A549 treated with dexamethasone at 1 μM for 4 hours (cell line): ENCODE results near the gene BACE1-AS. TPM values are rescaled to one million over a fixed set of nuclear protein-coding genes. Genes with fewer than 3 reads are reported as not detected.

Source experiments
- total RNA-seq: library from RNA; stranded (reverse); fragments of 200-300 nt; extraction: Qiagen RNA extraction; gene quantifications from 5 replicates; pipeline ENCODE4 v1.2.3, GENCODE V29; 2022

Gene BACE1-AS
- 2.5 to 3.2 TPM (median 2.7 TPM) in 5 replicates for total RNA-seq

DNA sequence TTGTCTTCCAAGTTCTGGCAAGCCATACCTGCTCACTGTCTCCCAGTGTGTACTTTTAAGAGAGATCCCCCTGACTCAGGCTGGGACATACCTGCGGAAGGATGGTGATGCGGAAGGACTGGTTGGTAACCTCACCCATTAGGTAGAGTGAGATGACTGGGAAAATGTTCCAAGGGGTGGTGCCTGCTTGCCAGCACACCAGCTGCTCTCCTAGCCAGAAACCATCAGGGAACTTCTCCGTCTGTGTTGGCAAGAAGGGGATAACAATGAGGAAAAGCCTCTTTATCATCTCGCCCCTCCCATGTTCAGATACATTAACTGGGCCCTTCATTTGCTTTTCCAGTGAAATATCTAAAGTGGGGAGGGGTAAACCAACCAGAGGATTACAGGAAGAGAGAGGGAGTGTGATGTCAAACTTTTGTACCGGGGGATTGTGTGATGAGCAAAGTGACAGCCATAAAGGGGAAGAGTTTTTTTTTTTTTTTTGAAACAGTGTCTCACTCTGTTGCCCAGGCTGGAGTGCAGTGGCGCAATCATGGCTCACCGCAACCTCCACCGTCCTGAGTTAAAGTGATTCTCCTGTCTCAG is at the start of gene BACE1-AS:
TSS of gene BACE1-AS (plus strand) at position 538 of the 588 bp plus-strand sequence.

DNA sequence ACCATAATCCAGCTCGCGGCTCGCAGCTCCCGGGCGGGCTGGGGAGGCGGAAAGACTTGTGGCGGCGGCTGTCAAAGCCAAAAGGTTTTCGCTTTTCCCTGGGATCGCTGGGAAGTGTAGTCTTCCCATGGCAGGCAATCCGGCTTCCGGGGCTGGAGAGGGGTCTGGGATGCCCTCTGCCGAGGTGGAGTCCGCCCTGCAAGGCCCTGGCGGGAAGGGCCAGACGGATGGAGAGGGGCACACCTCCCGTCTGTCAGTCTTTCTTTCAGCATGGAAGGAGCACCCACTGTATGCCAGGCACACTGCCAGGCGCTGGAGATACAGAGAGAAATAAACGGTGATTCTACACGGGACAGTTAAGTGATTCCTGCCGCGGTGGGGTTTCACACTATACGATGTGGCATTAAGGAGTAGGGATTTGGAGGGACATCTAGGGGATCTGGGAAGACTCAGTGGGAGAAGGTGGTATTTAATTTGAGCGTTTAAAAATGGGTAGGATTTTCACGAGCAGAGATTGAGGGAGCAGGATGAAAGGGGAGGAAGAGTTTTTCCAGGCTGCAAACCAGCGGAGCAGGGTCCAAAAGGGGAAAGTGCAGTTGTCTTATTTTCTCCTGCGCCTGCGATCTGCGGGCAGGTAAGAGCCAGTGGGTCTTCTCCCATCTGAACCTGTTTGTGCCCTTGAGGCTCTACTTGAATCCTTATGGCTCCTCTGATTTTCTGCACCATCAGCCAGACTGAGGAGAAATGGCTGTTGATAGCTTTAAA is 25.2 kb downstream of the BACE1-AS start, which contains the start of gene BACE1:
TSS of gene BACE1 (minus strand) at position 60 of the 765 bp plus-strand sequence. CDS start 461 bp downstream, outside the sequence.

DNA sequence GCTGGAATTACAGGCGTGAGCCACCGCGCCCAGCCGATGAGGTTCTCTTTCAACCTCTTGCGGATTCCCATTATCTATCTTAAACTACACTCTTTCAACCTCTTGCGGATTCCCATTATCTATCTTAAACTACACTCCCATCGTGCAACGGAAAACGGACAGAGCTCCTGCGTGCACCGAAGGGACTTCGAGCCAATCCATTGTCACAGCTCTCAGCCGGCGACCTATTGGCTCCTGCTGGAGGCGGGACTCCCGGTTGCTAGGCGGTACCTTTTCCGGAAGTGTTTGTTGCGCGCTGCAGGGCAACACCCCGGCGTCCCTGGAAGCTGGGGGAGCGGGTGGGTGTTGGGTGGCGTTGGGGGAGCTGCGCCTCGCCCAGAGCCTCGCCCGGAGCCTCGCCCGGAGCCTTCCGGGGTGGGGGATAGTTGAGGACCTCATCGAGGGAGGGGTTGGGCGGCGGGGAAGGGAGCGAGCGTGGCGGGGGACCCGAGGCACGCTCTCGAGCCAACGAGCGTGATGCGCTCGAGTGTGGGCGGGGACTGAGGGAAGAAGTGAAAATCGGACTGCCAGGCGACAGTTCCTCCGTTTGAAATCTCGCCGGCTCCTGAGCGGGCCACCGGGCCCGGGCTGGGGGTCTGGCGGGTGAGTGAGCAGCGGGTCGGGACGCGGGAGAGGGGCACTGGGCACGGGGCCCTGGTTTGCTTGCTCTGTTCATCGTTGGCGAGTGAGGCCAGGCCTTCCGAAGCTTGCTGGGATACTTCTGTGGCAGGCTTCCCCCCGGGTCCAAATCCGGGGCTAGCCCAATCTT is 36.6 kb downstream of the BACE1-AS start, which contains the start of gene CEP164:
TSS of gene CEP164 (plus strand) at position 288 of the 808 bp plus-strand sequence. CDS start 10,733 bp downstream, outside the sequence.

Other genes starting within 250 kb of the BACE1-AS start
- 5.5 to 10.0 TPM (median 8.3 TPM) in 5 replicates for gene SIK3, start 192.9 kb upstream of the BACE1-AS start, total RNA-seq
- gene PAFAH1B2, start 147.1 kb upstream of the BACE1-AS start, total RNA-seq: 38.2 to 45.9 TPM (median 41.4 TPM) in 5 replicates
- gene SIDT2, start 112.6 kb upstream of the BACE1-AS start, total RNA-seq: 3.0 to 5.8 TPM (median 5.3 TPM) in 5 replicates
- gene TAGLN, start 92.0 kb upstream of the BACE1-AS start, total RNA-seq: 59.5 to 155 TPM (median 104 TPM) in 5 replicates
- gene PCSK7, start 59.3 kb upstream of the BACE1-AS start, total RNA-seq: 11.0 to 20.8 TPM (median 19.5 TPM) in 5 replicates
- 10.1 to 16.3 TPM (median 14.8 TPM) in 5 replicates for gene RNF214, start 58.7 kb upstream of the BACE1-AS start, total RNA-seq
- gene BACE1, start 24.9 kb downstream of the BACE1-AS start, total RNA-seq: 8.6 to 12.7 TPM (median 10.9 TPM) in 5 replicates
- gene CEP164, start 36.5 kb downstream of the BACE1-AS start, total RNA-seq: 14.2 to 21.0 TPM (median 18.8 TPM) in 5 replicates